Adrenal gland (tissue), 12 donors: ENCODE data around the gene ERAP2. TPM values are rescaled to one million over a fixed set of nuclear protein-coding genes. Genes with fewer than 3 reads are reported as not detected.

Experiments
- DNase-seq, 7 donors: peaks; one replicate each; pipeline ENCODE4 v3.0.0-alpha.2; 2019 to 2020
- H3K27ac ChIP-seq, 5 donors: fragments of 200-600 bp; sonication (generic) in 4 of 5; 1 replicate in 3 of 5; 2 replicates in 2 of 5; pipeline versions ENCODE4 v1.5.1 to v1.8.0; 2016 to 2020; ENCODE audit warnings: mild to moderate bottlenecking in 1 of 5
- H3K27me3 ChIP-seq: fragments of 200-600 bp; 2 replicates; pipeline ENCODE4 v1.8.0; 2021
- H3K36me3 ChIP-seq, 2 donors: fragments of 200-600 bp; replicated peaks in 1 of 2; 1 replicate in 1 of 2; 2 replicates in 1 of 2; pipeline versions ENCODE4 v1.5.1 to v1.8.0; 2018 to 2022
- H3K4me1 ChIP-seq, 2 donors: fragments of 200-600 bp; replicated peaks in 1 of 2; 1 replicate in 1 of 2; 2 replicates in 1 of 2; pipeline versions ENCODE4 v1.5.1 to v1.8.0; 2018 to 2021
- H3K4me3 ChIP-seq, 4 donors: fragments of 200-600 bp; sonication (generic) in 3 of 4; one replicate each; pipeline ENCODE4 v1.5.1; 2016 to 2018
- H3K9me3 ChIP-seq, 3 donors: fragments of 200-600 bp; sonication (generic) in 1 of 3; replicated peaks in 1 of 3; 1 replicate in 2 of 3; 2 replicates in 1 of 3; pipeline versions ENCODE4 v1.5.1 to v1.8.0; 2016 to 2021
- CTCF ChIP-seq, 6 experiments: fragments of 450-650 bp in 4 of 6; fragments of 200-600 bp in 2 of 6; sonication (generic) in 1 of 6; IDR thresholded peaks; 1 replicate in 5 of 6; 2 replicates in 1 of 6; pipeline versions ENCODE4 v1.5.1 to v1.8.0; 2016 to 2021; ENCODE audit warnings: antibody characterized with exemption in 6 of 6, mild to moderate bottlenecking in 2 of 6, moderate library complexity in 1 of 6
- POLR2A ChIP-seq, 2 donors: fragments of 450-650 bp; IDR thresholded peaks; one replicate each; pipeline ENCODE4 v1.6.1; 2017; ENCODE audit warnings: antibody characterized with exemption in 2 of 2, mild to moderate bottlenecking in 2 of 2, moderate library complexity in 1 of 2
- WGBS, 4 donors: extraction: QIAGEN DNeasy Blood & Tissue Kit in 2 of 4; methylation state at CpG; one replicate each; pipeline versions ENCODE4 v1.1.5 to v1.1.7; 2013 to 2017; 5-methylcytosine and 5-hydroxymethylcytosine counted together
- intact Hi-C, 2 donors: fragments of 100-400 bp; cut with DNase I; formaldehyde crosslinking; loops; one replicate each; pipeline versions ENCODE4 v1.14.1 to v1.15.0; 2022 to 2023
- polyA plus RNA-seq, 3 donors: library from polyadenylated mRNA; stranded (reverse); fragments of 200-250 nt in 2 of 3; fragments of 350-450 nt in 1 of 3; fragmentation: Illumina TruSeq in 1 of 3; extraction: RNeasy Lipid Tissue Mini Kit (QIAGEN cat#74804) in 1 of 3; gene quantifications; one replicate each; pipeline ENCODE4 v1.2.3, GENCODE V29; 2013 to 2014
- total RNA-seq, 9 donors: library from RNA; depleted of rRNA in 4 of 9; stranded (reverse); fragments of >200 nt in 4 of 9; fragments of 120-200 nt in 1 of 9; fragmentation: NEBNext Ultra II Directional in 1 of 9; extraction: Animal tissue kit (Norgen Biotek cat#: 25700) in 1 of 9; gene quantifications; one replicate each; pipeline versions ENCODE4 v1.1.0 to v1.2.4, GENCODE V29; 2013 to 2023
- donor health status: healthy with polysubstance abuse.
- donor health status: Bipolar disorder and iron deficiency.
- donor health status: DM: yes; HTN: yes; CAD: no.
- donor health status: DM: no; HTN: no; CAD: no.
- donor health status: DM: no; HTN: no; CAD: no.
- donor health status: DM: yes; HTN: yes; CAD: no.

The ERAP2 gene
- total and polyA plus RNA-seq, 12 donors: 0.94 to 32.1 (median 10.2) TPM

- TF ChIP-seq CTCF (IDR thresholded peaks at IDR 0.05): no peak
- no peak for TF ChIP-seq POLR2A (IDR thresholded peaks at IDR 0.05)
- Histone ChIP-seq H3K9me3 (no peaks in the 10 kb centered on the region), H3K36me3 (no peaks in the 10 kb centered on the region), H3K27me3 (no peaks in the 10 kb centered on the region), H3K27ac (no peak overlapping the region), H3K4me3 (no peak overlapping the region), H3K4me1 (peaks cover 0 to 21% of the 10 kb centered on the region in 2 donors)
- intact Hi-C loops: no loop called here
- DNase-seq: no peak
- 85 to 100% (median 94%) methylated on average over 1 of the region's 1 CpG for WGBS, 4 donors
Measured at GRCh38 chr5:96943799-96944198, 67.5 kb downstream of the ERAP2 start.

DNA sequence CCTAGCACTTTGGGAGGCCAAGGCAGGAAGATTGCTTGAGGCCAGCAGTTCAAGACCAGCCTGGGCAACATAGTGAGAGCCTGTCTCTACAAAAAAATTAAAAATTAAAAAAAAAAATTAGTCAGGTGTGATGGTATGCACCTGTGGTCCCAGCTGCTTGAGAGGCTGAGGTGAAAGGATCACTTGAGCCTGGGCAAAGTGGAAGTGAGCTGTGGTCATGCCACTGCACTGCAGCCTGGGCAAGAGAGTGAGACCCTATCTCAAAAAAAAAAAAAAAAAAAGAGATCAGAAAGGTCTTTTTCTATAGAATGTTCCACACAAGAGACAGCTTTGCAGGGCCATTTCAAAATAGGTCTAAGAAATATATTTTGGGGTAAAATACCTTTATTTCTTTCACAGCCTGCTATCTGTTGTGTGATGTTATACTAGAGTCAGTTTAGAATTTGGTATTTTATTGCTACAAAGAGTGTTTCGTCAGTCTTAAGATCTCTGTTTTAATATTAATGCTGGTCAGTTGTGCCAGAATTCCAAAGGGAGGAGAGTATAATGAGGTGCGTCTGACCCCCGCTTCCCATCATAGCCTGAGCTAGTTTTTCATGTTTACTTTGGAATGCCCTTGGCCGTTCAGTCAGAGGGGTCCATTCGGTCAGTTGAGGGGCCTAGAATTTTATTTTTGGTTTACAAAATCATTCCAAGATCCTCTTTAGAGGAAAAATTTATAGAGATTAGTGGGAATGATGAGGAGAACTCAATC, 69.0 kb downstream of the ERAP2 start:
- Histone ChIP-seq H3K27me3 (no peaks in the 10 kb centered on the region), H3K27ac (no peak overlapping the region), H3K9me3 (no peaks in the 10 kb centered on the region), H3K4me1 (peaks cover 0 to 15% of the 10 kb centered on the region in 2 donors), H3K4me3 (no peak overlapping the region), H3K36me3 (no peaks in the 10 kb centered on the region)
- intact Hi-C loops: no loop called here
- 66 to 92% (median 80%) methylated on average over 5 of the region's 5 CpGs for WGBS, 4 donors
- no peak for DNase-seq
- TF ChIP-seq CTCF (IDR thresholded peaks at IDR 0.05) (no peak), POLR2A (IDR thresholded peaks at IDR 0.05) (no peak)

DNA sequence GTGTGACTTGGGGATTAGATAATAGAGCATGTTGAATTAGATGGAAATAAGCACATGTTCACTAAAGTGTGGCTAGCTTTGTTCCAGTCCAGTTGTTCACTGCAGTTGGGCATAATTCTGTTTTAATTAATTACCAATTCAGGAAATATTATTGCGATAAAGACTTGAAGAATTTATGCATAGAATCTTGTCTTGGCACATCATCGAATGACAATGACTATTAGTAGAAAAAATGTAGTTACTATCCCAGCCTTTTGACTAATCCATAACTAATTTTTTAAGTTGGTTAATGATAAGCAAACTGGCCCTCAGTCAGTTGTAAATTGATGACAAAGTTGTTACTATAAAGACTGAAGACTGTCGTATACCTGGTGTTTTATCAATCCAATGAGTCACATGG, 70.1 kb downstream of the ERAP2 start:
- Histone ChIP-seq H3K27me3 (no peaks in the 10 kb centered on the region), H3K36me3 (no peaks in the 10 kb centered on the region), H3K4me3 (no peak overlapping the region), H3K9me3 (no peaks in the 10 kb centered on the region), H3K4me1 (peaks cover 0 to 11% of the 10 kb centered on the region in 2 donors), H3K27ac (no peak overlapping the region)
- no peak for TF ChIP-seq CTCF (IDR thresholded peaks at IDR 0.05)
- TF ChIP-seq POLR2A (IDR thresholded peaks at IDR 0.05): no peak
- no peak for DNase-seq
- intact Hi-C loops: no loop called here
- WGBS, 4 donors: 65 to 79% (median 73%) methylated on average over 3 of the region's 3 CpGs

GRCh38 chr5:96952118-96952750, 75.9 kb downstream of the ERAP2 start:
- no peaks in the 10 kb centered on the region for H3K36me3 ChIP-seq
- no peak for DNase-seq
- WGBS, 4 donors: 75 to 93% (median 91%) methylated on average over 3 of the region's 3 CpGs
- H3K27ac ChIP-seq: no peak overlapping the region
- H3K4me1 ChIP-seq: peaks cover 0 to 19% of the 10 kb centered on the region in 2 donors
- no peak for TF ChIP-seq CTCF (IDR thresholded peaks at IDR 0.05)
- H3K9me3 ChIP-seq: no peaks in the 10 kb centered on the region
- no peaks in the 10 kb centered on the region for H3K27me3 ChIP-seq
- intact Hi-C loops: no loop called here
- H3K4me3 ChIP-seq: no peak overlapping the region
